Body of pancreas (tissue), 4 donors: ENCODE data around the gene TMEM31. TPM values are rescaled to one million over a fixed set of nuclear protein-coding genes. Genes with fewer than 3 reads are reported as not detected.

Experiments used
- ATAC-seq: fragments of 150-250 bp; one replicate; pipeline ENCODE4 v1.9.1; 2016
- DNase-seq, 4 donors: peaks; one replicate each; pipeline ENCODE4 v3.0.0-alpha.2; 2019
- H3K27ac ChIP-seq, 4 donors: fragments of 200-600 bp; sonication (generic); 1 replicate in 3 of 4; 2 replicates in 1 of 4; pipeline versions ENCODE4 v1.5.1 to v1.6.1; 2016 to 2019; ENCODE audit warnings: mild to moderate bottlenecking in 1 of 4, mixed read lengths in 1 of 4, moderate library complexity in 1 of 4
- H3K27me3 ChIP-seq, 2 donors: fragments of 200-600 bp; sonication (generic); one replicate each; pipeline ENCODE4 v1.6.0; 2016; ENCODE audit warnings: mild to moderate bottlenecking in 1 of 2
- H3K36me3 ChIP-seq, 2 donors: fragments of 200-600 bp; sonication (generic); replicated peaks in 1 of 2; 2 replicates each; pipeline ENCODE4 v1.5.1; 2016; ENCODE audit warnings: low read depth in 2 of 2; ENCODE audit not compliant: insufficient read depth in 1 of 2
- H3K4me1 ChIP-seq: fragments of 200-600 bp; sonication (generic); one replicate; pipeline ENCODE4 v1.6.0; 2016
- H3K4me3 ChIP-seq, 2 donors: fragments of 200-600 bp; sonication (generic); 1 replicate in 1 of 2; 2 replicates in 1 of 2; pipeline ENCODE4 v1.5.1; 2016 to 2019
- H3K9me3 ChIP-seq, 3 donors: fragments of 200-600 bp; sonication (generic); 1 replicate in 2 of 3; 2 replicates in 1 of 3; pipeline ENCODE4 v1.5.1; 2016
- POLR2A ChIP-seq, 3 donors: fragments of 450-650 bp; IDR thresholded peaks; one replicate each; pipeline ENCODE4 v1.6.1; 2016; ENCODE audit warnings: antibody characterized with exemption in 3 of 3, mild to moderate bottlenecking in 2 of 3
- WGBS, 2 donors: methylation state at CpG; one replicate each; pipeline ENCODE4 v1.1.5; 2017; 5-methylcytosine and 5-hydroxymethylcytosine counted together
- intact Hi-C: fragments of 100-400 bp; cut with DNase I; formaldehyde crosslinking; loops from one replicate; pipeline ENCODE4 v1.15.1; 2023
- total RNA-seq, 2 donors: library from RNA; depleted of rRNA; stranded (reverse); fragments of >200 nt; gene quantifications; one replicate each; pipeline ENCODE4 v1.1.0, GENCODE V29; 2016
- TF ChIP-seq, protein P1 (sequence below), 7 experiments: fragments of 450-650 bp in 4 of 7; fragments of 200-600 bp in 3 of 7; sonication (generic) in 3 of 7; IDR thresholded peaks; one replicate each; pipeline ENCODE4 v1.5.1; 2016 to 2019; ENCODE audit warnings: antibody characterized with exemption in 7 of 7

TMEM31 gene
- total RNA-seq, 2 donors from 2014 or later: not detected

DNA sequence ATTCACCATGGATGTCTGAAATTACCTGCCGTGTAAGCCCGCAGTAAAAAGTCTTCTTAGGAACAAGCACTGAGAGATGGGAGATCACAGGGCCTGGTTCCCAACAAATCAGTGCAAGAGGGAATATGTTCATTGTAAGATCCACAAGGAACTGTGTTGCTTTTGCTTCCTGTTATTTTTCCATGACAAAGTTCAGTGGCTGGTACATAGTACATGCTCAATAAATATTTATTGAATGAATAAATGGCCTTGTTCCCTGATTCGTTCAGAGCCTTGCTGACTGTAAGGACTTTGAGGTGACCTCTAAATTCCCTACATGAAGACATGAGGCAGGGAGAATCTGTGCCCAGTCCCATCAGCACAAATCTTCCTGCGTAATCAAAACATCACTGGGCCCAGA, 7.4 kb downstream of the TMEM31 start:
- intact Hi-C loops: no loop called here
- Histone ChIP-seq H3K27me3 (no peaks in the 10 kb centered on the region), H3K27ac (no peak overlapping the region), H3K4me3 (no peak overlapping the region), H3K36me3 (no peaks in the 10 kb centered on the region), H3K9me3 (no peaks in the 10 kb centered on the region), H3K4me1 (no peaks in the 10 kb centered on the region)
- WGBS, 2 donors: 86 to 92% methylated on average over 4 of the region's 4 CpGs
- TF ChIP-seq POLR2A (IDR thresholded peaks at IDR 0.05): no peak
- TF ChIP-seq, protein P1, sequence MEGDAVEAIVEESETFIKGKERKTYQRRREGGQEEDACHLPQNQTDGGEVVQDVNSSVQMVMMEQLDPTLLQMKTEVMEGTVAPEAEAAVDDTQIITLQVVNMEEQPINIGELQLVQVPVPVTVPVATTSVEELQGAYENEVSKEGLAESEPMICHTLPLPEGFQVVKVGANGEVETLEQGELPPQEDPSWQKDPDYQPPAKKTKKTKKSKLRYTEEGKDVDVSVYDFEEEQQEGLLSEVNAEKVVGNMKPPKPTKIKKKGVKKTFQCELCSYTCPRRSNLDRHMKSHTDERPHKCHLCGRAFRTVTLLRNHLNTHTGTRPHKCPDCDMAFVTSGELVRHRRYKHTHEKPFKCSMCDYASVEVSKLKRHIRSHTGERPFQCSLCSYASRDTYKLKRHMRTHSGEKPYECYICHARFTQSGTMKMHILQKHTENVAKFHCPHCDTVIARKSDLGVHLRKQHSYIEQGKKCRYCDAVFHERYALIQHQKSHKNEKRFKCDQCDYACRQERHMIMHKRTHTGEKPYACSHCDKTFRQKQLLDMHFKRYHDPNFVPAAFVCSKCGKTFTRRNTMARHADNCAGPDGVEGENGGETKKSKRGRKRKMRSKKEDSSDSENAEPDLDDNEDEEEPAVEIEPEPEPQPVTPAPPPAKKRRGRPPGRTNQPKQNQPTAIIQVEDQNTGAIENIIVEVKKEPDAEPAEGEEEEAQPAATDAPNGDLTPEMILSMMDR (IDR thresholded peaks at IDR 0.05): no peak
- no peak for DNase-seq
- no peak for ATAC-seq

DNA sequence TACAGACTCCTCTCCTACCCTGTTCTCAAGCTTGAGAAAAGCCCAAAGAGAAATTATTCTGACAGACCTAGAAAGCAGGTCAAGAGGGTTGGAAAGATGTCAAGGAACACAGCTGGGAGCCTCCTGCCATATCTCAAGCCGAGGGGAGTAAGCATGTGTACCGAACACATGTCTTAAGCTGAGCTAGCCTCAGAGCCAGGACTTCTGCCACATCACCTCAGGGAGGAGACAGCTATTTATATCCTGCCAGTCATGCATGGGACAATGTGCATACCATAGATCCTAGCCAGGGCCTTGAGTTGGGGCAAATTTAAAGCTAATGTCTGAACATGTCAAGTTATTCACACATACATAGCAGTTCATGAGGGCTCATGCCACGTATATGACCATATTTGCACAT, 11.8 kb downstream of the TMEM31 start:
- intact Hi-C loops: no loop called here
- no peaks in the 10 kb centered on the region for H3K9me3 ChIP-seq
- H3K4me3 ChIP-seq: no peak overlapping the region
- ATAC-seq: no peak
- no peak for TF ChIP-seq POLR2A (IDR thresholded peaks at IDR 0.05)
- TF ChIP-seq, protein P1 (IDR thresholded peaks at IDR 0.05): no peak
- no peaks in the 10 kb centered on the region for H3K27me3 ChIP-seq
- no peak overlapping the region for H3K27ac ChIP-seq
- peak in 3 of 4 donors; percentile 10 to 17 (median 13) for DNase-seq
- H3K4me1 ChIP-seq: no peaks in the 10 kb centered on the region
- H3K36me3 ChIP-seq: no peaks in the 10 kb centered on the region
- 30 to 56% methylated on average over 3 of the region's 3 CpGs for WGBS, 2 donors

- H3K27me3 ChIP-seq: no peaks in the 10 kb centered on the region
- WGBS, 2 donors: 42% methylated on average over 5 of the region's 5 CpGs; no CpG with 5 or more reads in 1 of the 2 donors
- no peaks in the 10 kb centered on the region for H3K36me3 ChIP-seq
These were observed 15.8 kb downstream of the TMEM31 start for GRCh38 chrX:103726477-103726876.

GRCh38 chrX:103727115-103727514, 16.4 kb downstream of the TMEM31 start:
- Histone ChIP-seq H3K4me1 (no peaks in the 10 kb centered on the region), H3K9me3 (no peaks in the 10 kb centered on the region), H3K27me3 (no peaks in the 10 kb centered on the region), H3K4me3 (no peak overlapping the region), H3K36me3 (no peaks in the 10 kb centered on the region), H3K27ac (no peak overlapping the region)
- TF ChIP-seq, protein P1 (IDR thresholded peaks at IDR 0.05): no peak
- no peak for TF ChIP-seq POLR2A (IDR thresholded peaks at IDR 0.05)
- DNase-seq: no peak
- 83 to 89% methylated on average over 3 to 4 of the region's 4 CpGs for WGBS, 2 donors
- intact Hi-C loops: no loop called here
- ATAC-seq: no peak

More at GRCh38 chrX:103726477-103726876, 15.8 kb downstream of the TMEM31 start:
- DNase-seq (peak in 3 of 4 donors; percentile 10 to 36 (median 24)), ATAC-seq (no peak)
- no peak overlapping the region for H3K4me3 ChIP-seq
- intact Hi-C loops: no loop called here
- TF ChIP-seq POLR2A (IDR thresholded peaks at IDR 0.05): no peak
- TF ChIP-seq, protein P1 (IDR thresholded peaks at IDR 0.05): no peak
- H3K9me3 ChIP-seq: no peaks in the 10 kb centered on the region
- no peaks in the 10 kb centered on the region for H3K4me1 ChIP-seq
- no peak overlapping the region for H3K27ac ChIP-seq

DNA sequence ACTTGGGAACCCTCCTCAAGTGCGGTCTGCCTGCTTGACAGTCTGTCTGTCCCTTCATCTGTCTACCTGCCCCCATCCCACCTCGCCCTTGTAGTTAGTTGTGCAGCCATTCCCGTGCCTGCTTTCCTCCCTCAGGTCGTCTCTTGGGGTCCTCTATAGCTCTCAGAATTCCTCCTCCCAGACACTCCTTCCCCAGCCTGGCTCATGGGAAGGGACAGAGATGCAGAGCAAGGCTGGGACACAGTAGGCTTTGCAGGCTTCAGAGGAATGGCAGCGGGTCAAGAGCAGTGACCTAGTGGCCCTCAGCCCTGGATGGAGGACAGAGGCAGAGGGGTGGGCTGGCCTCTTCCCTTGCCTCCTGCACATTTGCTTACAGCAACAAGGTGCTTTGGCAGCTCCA, 18.3 kb downstream of the TMEM31 start:
- no peaks in the 10 kb centered on the region for H3K27me3 ChIP-seq
- WGBS, 2 donors: 41 to 53% methylated on average over 4 to 5 of the region's 5 CpGs
- no peak for ATAC-seq

More for the DNA sequence above, 18.3 kb downstream of the TMEM31 start:
- H3K4me3 ChIP-seq: no peak overlapping the region
- H3K9me3 ChIP-seq: no peaks in the 10 kb centered on the region
- no peak for TF ChIP-seq POLR2A (IDR thresholded peaks at IDR 0.05)
- TF ChIP-seq, protein P1 (IDR thresholded peaks at IDR 0.05): no peak
- no peak overlapping the region for H3K27ac ChIP-seq
- H3K4me1 ChIP-seq: no peaks in the 10 kb centered on the region
- H3K36me3 ChIP-seq: no peaks in the 10 kb centered on the region
- no peak for DNase-seq
- intact Hi-C loops: no loop called here
